Sigmoid colon (tissue), 7 donors: ENCODE results near the gene FOXD1. TPM values are rescaled to one million over a fixed set of nuclear protein-coding genes. Genes with fewer than 3 reads are reported as not detected.

Experiments used
- DNase-seq: peaks from one replicate; pipeline ENCODE4 v3.0.0-alpha.2; 2019
- H3K27ac ChIP-seq, 4 donors: fragments of 200-600 bp; sonication (generic); one replicate each; pipeline ENCODE4 v1.5.1; 2016 to 2019; ENCODE audit warnings: mild to moderate bottlenecking in 1 of 4
- H3K27me3 ChIP-seq, 3 donors: fragments of 200-600 bp; sonication (generic); one replicate each; pipeline ENCODE4 v1.5.1; 2019; ENCODE audit warnings: mild to moderate bottlenecking in 1 of 3
- H3K36me3 ChIP-seq, 4 donors: fragments of 200-600 bp; sonication (generic); one replicate each; pipeline ENCODE4 v1.5.1; 2016 to 2019
- H3K4me1 ChIP-seq, 4 donors: fragments of 200-600 bp; sonication (generic); one replicate each; pipeline ENCODE4 v1.5.1; 2017 to 2019
- H3K4me3 ChIP-seq, 4 donors: fragments of 200-600 bp; sonication (generic); one replicate each; pipeline ENCODE4 v1.5.1; 2017 to 2019; ENCODE audit warnings: mild to moderate bottlenecking in 2 of 4, moderate library complexity in 1 of 4
- H3K9me3 ChIP-seq, 4 donors: fragments of 200-600 bp in 3 of 4; sonication (generic) in 3 of 4; one replicate each; pipeline versions ENCODE4 v1.5.1 to v1.6.1; 2013 to 2019
- CTCF ChIP-seq, 4 experiments: fragments of 450-650 bp in 3 of 4; fragments of 200-600 bp in 1 of 4; IDR thresholded peaks; one replicate each; pipeline ENCODE4 v1.5.1; 2016 to 2019; ENCODE audit warnings: antibody characterized with exemption in 4 of 4, mild to moderate bottlenecking in 3 of 4, moderate library complexity in 2 of 4
- EP300 ChIP-seq, 4 donors: sonication (generic); formaldehyde crosslinking; IDR thresholded peaks; one replicate each; pipeline ENCODE4 v1.6.1; 2017; ENCODE audit warnings: antibody characterized with exemption in 4 of 4
- POLR2A ChIP-seq, 2 donors: fragments of 450-650 bp; IDR thresholded peaks; one replicate each; pipeline ENCODE4 v1.6.1; 2016; ENCODE audit warnings: antibody characterized with exemption in 2 of 2, mild to moderate bottlenecking in 2 of 2, moderate library complexity in 2 of 2
- POLR2AphosphoS5 ChIP-seq, 4 donors: sonication (generic); formaldehyde crosslinking; IDR thresholded peaks; one replicate each; pipeline ENCODE4 v1.6.1; 2017; ENCODE audit warnings: antibody characterized with exemption in 4 of 4
- WGBS, 2 donors: extraction: QIAGEN DNeasy Blood & Tissue Kit; methylation state at CpG; one replicate each; pipeline ENCODE4 v1.1.7; 2013; 5-methylcytosine and 5-hydroxymethylcytosine counted together
- intact Hi-C: fragments of 100-400 bp; cut with DNase I; formaldehyde crosslinking; loops from one replicate; pipeline ENCODE4 v1.15.1; 2023
- polyA plus RNA-seq, 3 donors: library from polyadenylated mRNA; stranded (reverse); fragments of 200-250 nt; gene quantifications; one replicate each; pipeline ENCODE4 v1.2.3, GENCODE V29; 2013
- total RNA-seq, 4 donors: library from RNA; depleted of rRNA; stranded (reverse); fragments of >200 nt; gene quantifications; one replicate each; pipeline ENCODE4 v1.1.0, GENCODE V29; 2016
- donor health status: healthy with polysubstance abuse.
- donor health status: Bipolar disorder and iron deficiency.
- donor health status: healthy.

FOXD1 gene
- total and polyA plus RNA-seq, 7 donors = 0.09 to 0.49 (median 0.36) TPM; not detected in 4

- Histone ChIP-seq H3K4me3 (peak overlapping the region in 1 of 4 donors; percentile 12), H3K9me3 (no peaks in the 10 kb centered on the region), H3K27ac (peak overlapping the region in 1 of 4 donors; percentile 12), H3K27me3 (peaks cover 57 to 94% (median 80%) of the 10 kb centered on the region in 3 donors), H3K4me1 (peaks cover 0 to 21% (median 18%) of the 10 kb centered on the region in 4 donors), H3K36me3 (no peaks in the 10 kb centered on the region)
- no peak for DNase-seq
- intact Hi-C loops = no loop called here
- TF ChIP-seq POLR2AphosphoS5 (IDR thresholded peaks at IDR 0.05) (no peak), POLR2A (IDR thresholded peaks at IDR 0.05) (no peak), CTCF (IDR thresholded peaks at IDR 0.05) (no peak), EP300 (IDR thresholded peaks at IDR 0.05) (no peak)
- 12 to 16% methylated on average over 35 of the region's 35 CpGs for WGBS, 2 donors
Observed at GRCh38 chr5:73435759-73436534, 12.6 kb downstream of the FOXD1 start.

DNA sequence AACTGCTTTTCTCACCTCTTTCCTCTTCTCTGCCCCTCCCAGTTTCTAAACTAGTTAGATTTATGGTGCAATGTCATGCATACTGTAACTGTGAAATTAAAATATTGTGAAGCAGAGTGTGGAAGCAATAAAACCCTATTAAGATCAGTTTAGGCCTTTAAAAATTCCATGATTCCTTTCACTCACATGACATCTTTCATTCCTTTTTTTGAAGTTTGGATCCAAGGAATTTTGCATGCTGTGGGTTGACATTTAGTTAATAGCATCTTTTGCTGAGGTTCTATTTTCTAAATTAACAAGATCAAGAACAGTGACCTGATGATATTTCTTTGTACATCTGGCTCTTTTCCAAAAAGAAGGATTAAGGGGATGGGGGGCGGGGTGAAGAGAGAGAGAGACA, 13.7 kb downstream of the FOXD1 start:
- WGBS, 2 donors = 41 to 52% methylated on average over 1 of the region's 1 CpG
- TF ChIP-seq POLR2AphosphoS5 (IDR thresholded peaks at IDR 0.05) (no peak), CTCF (IDR thresholded peaks at IDR 0.05) (no peak), EP300 (IDR thresholded peaks at IDR 0.05) (no peak), POLR2A (IDR thresholded peaks at IDR 0.05) (no peak)
- Histone ChIP-seq H3K9me3 (no peaks in the 10 kb centered on the region), H3K27me3 (peaks cover 49 to 94% (median 70%) of the 10 kb centered on the region in 3 donors), H3K4me1 (peaks cover 0 to 21% (median 18%) of the 10 kb centered on the region in 4 donors), H3K27ac (no peak overlapping the region), H3K36me3 (no peaks in the 10 kb centered on the region), H3K4me3 (no peak overlapping the region)
- intact Hi-C loops = no loop called here
- DNase-seq = no peak

DNA sequence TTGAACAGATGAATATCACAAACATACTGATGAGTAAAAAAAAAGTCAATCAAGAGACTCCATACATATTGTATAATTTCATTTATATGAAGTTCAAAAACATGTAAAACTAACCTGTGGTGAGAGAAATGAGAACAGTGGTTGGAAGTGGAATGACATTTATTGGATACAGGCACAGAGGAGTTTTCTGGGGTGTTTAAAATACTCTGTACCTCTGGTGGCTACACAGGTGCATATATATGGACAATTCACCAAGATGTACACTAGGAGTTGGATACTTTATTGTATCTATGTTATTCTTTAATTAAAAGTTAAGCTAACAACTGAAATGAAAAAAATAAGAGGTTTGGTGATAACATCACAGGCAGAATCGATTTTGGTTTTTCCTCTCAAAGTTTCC, 14.1 kb downstream of the FOXD1 start:
- no peak for DNase-seq
- H3K27ac ChIP-seq = no peak overlapping the region
- WGBS, 2 donors = 19 to 26% methylated on average over 1 of the region's 1 CpG
- no peaks in the 10 kb centered on the region for H3K36me3 ChIP-seq
- peaks cover 0 to 21% (median 18%) of the 10 kb centered on the region in 4 donors for H3K4me1 ChIP-seq
- H3K27me3 ChIP-seq = peaks cover 46 to 94% (median 67%) of the 10 kb centered on the region in 3 donors
- no peak overlapping the region for H3K4me3 ChIP-seq
- intact Hi-C loops = no loop called here
- TF ChIP-seq POLR2AphosphoS5 (IDR thresholded peaks at IDR 0.05) = no peak
- H3K9me3 ChIP-seq = no peaks in the 10 kb centered on the region

DNA sequence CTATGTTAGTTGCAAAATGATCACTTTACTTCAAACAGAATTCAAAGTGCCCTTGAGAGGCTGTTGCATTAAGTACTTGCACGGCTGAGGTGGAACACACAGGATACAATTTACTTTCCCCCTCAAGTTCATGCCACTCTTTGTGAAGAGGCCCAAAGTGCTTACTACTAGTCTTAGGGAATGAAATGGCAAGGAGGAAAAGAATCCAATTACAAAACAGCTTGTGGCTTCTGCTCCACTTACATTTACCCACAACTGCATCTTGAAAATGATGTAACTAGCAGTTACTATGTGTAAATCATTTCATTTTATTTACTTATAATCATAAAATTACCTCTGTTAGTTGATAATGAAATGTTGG, 14.6 kb downstream of the FOXD1 start:
- no peaks in the 10 kb centered on the region for H3K9me3 ChIP-seq
- peaks cover 0 to 21% (median 18%) of the 10 kb centered on the region in 4 donors for H3K4me1 ChIP-seq
- WGBS, 2 donors = 32 to 53% methylated on average over 1 of the region's 1 CpG
- no peak overlapping the region for H3K4me3 ChIP-seq
- DNase-seq = no peak
- H3K27ac ChIP-seq = no peak overlapping the region
- TF ChIP-seq POLR2AphosphoS5 (IDR thresholded peaks at IDR 0.05) = no peak
- TF ChIP-seq POLR2A (IDR thresholded peaks at IDR 0.05) = no peak
- no peak for TF ChIP-seq CTCF (IDR thresholded peaks at IDR 0.05)
- TF ChIP-seq EP300 (IDR thresholded peaks at IDR 0.05) = no peak
- no peaks in the 10 kb centered on the region for H3K36me3 ChIP-seq
- intact Hi-C loops = no loop called here
- peaks cover 41 to 93% (median 62%) of the 10 kb centered on the region in 3 donors for H3K27me3 ChIP-seq

DNA sequence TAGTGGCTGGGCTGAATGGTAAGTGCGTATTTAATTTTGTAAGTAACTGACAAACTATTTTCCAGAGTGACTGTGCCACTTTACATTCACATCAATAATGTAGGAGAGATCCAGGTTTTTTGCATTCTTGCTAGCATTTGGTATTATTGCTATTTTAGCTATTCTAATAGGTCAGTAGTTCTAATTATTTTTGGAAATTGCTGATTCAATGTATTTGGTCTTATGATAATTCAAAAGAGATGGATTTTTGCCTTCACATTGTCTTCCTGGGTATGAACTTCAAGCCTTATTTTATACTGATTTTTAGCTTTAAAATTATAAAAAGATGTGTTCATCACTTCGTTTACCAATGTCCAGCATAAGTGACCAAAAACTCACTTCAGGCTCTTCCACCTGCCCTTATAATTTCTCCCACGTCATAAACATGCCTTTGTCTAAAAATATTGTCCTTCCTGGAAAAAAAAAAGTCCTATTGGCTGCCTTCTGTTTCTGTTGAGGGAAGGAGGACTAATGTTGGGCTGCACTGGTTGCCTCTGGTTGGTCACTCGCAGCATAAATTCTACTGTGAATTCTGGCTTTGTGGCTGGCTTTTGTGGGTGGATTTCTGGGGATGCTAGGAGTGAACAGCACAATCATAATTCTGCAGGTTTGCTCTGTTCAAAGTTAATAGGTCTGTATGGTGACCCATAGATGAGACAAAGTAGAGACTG, 15.2 kb downstream of the FOXD1 start:
- no peak for DNase-seq
- no peak for TF ChIP-seq POLR2AphosphoS5 (IDR thresholded peaks at IDR 0.05)
- no peak for TF ChIP-seq EP300 (IDR thresholded peaks at IDR 0.05)
- no peak for TF ChIP-seq POLR2A (IDR thresholded peaks at IDR 0.05)
- intact Hi-C loops = no loop called here
- Histone ChIP-seq H3K4me3 (no peak overlapping the region), H3K36me3 (no peaks in the 10 kb centered on the region), H3K9me3 (no peaks in the 10 kb centered on the region), H3K27me3 (peaks cover 36 to 93% (median 57%) of the 10 kb centered on the region in 3 donors), H3K4me1 (peaks cover 0 to 21% (median 18%) of the 10 kb centered on the region in 4 donors), H3K27ac (no peak overlapping the region)
- WGBS, 2 donors = 47 to 49% methylated on average over 4 of the region's 4 CpGs
